Large intestine (tissue), 3 donors: ENCODE measurements around the gene EPB41L2. TPM values are rescaled to one million over a fixed set of nuclear protein-coding genes. Genes with fewer than 3 reads are reported as not detected.
"Not testable (repeated sequence)": the region's sequence is repeated elsewhere in the genome, so short reads cannot be mapped to it uniquely, and the experiment has no call there.

Source experiments
- DNase-seq, 2 donors: peaks; one replicate each; pipeline versions ENCODE4 v3.0.0 to v3.0.0-alpha.2; 2013
- H3K27ac ChIP-seq: one replicate; pipeline ENCODE4 v1.5.1; 2013; ENCODE audit warnings: low read length
- H3K27me3 ChIP-seq: 2 replicates; pipeline ENCODE4 v1.6.1; 2013; ENCODE audit warnings: low read length; ENCODE audit not compliant: control insufficient read depth, insufficient read depth
- H3K36me3 ChIP-seq: 2 replicates; pipeline ENCODE4 v1.6.1; 2013; ENCODE audit warnings: low read length; ENCODE audit not compliant: control insufficient read depth, insufficient read depth
- H3K4me1 ChIP-seq: one replicate; pipeline ENCODE4 v1.6.1; 2013; ENCODE audit warnings: low read length; ENCODE audit not compliant: control insufficient read depth, insufficient read depth
- H3K4me3 ChIP-seq: one replicate; pipeline ENCODE4 v1.5.1; 2013; ENCODE audit warnings: low read length
- H3K9me3 ChIP-seq: one replicate; pipeline ENCODE4 v1.6.1; 2013; ENCODE audit warnings: mild to moderate bottlenecking, low read depth, low read length, moderate library complexity; ENCODE audit not compliant: control insufficient read depth
- WGBS: methylation state at CpG from one replicate; pipeline ENCODE4 v1.1.5; 2013; ENCODE audit warnings: low lambda C conversion rate; ENCODE audit not compliant: insufficient coverage; 5-methylcytosine and 5-hydroxymethylcytosine counted together
- polyA plus RNA-seq: library from polyadenylated mRNA; unstranded; fragments of 120-200 nt; gene quantifications from one replicate; pipeline ENCODE4 v1.2.1, GENCODE V29; 2013

The EPB41L2 gene
- polyA plus RNA-seq, 1 donor = 75.0 TPM

GRCh38 chr6:131023834-131024504 lies 39.1 kb downstream of the EPB41L2 start:
- no peaks in the 10 kb centered on the region for H3K27me3 ChIP-seq
- no peak overlapping the region for H3K27ac ChIP-seq
- H3K9me3 ChIP-seq = no peaks in the 10 kb centered on the region
- H3K36me3 ChIP-seq = no peaks in the 10 kb centered on the region
- WGBS = 86% methylated on average over 1 of the region's 3 CpGs
- no peak for DNase-seq
- no peak overlapping the region for H3K4me3 ChIP-seq
- no peaks in the 10 kb centered on the region for H3K4me1 ChIP-seq

- no peak overlapping the region for H3K27ac ChIP-seq
- H3K27me3 ChIP-seq = no peaks in the 10 kb centered on the region
- H3K36me3 ChIP-seq = no peaks in the 10 kb centered on the region
- no peaks in the 10 kb centered on the region for H3K4me1 ChIP-seq
- H3K9me3 ChIP-seq = no peaks in the 10 kb centered on the region
- 100% methylated on average over 1 of the region's 4 CpGs for WGBS
- H3K4me3 ChIP-seq = no peak overlapping the region
- DNase-seq = no peak
These were observed 40.4 kb downstream of the EPB41L2 start for GRCh38 chr6:131022691-131023090.

- Histone ChIP-seq H3K36me3 (no peaks in the 10 kb centered on the region), H3K27me3 (no peaks in the 10 kb centered on the region), H3K4me3 (no peak overlapping the region), H3K9me3 (no peaks in the 10 kb centered on the region), H3K4me1 (no peaks in the 10 kb centered on the region), H3K27ac (no peak overlapping the region)
- 90% methylated on average over 2 of the region's 3 CpGs for WGBS
- DNase-seq = no peak
These were observed 45.1 kb downstream of the EPB41L2 start for GRCh38 chr6:131017962-131018361.

GRCh38 chr6:131015630-131016263 lies 47.3 kb downstream of the EPB41L2 start:
- Histone ChIP-seq H3K4me1 (no peaks in the 10 kb centered on the region), H3K27me3 (no peaks in the 10 kb centered on the region), H3K9me3 (no peaks in the 10 kb centered on the region), H3K27ac (no peak overlapping the region), H3K4me3 (no peak overlapping the region), H3K36me3 (no peaks in the 10 kb centered on the region)
- 75% methylated on average over 1 of the region's 3 CpGs for WGBS
- no peak for DNase-seq

GRCh38 chr6:131015025-131015591 lies 47.9 kb downstream of the EPB41L2 start:
- no peaks in the 10 kb centered on the region for H3K27me3 ChIP-seq
- WGBS = 40% methylated on average over 3 of the region's 4 CpGs
- no peaks in the 10 kb centered on the region for H3K9me3 ChIP-seq
- no peak overlapping the region for H3K4me3 ChIP-seq
- H3K4me1 ChIP-seq = no peaks in the 10 kb centered on the region
- H3K27ac ChIP-seq = no peak overlapping the region
- no peak for DNase-seq
- H3K36me3 ChIP-seq = no peaks in the 10 kb centered on the region

GRCh38 chr6:131014080-131014776 lies 48.8 kb downstream of the EPB41L2 start:
- no peaks in the 10 kb centered on the region for H3K4me1 ChIP-seq
- H3K4me3 ChIP-seq = no peak overlapping the region
- no peak overlapping the region for H3K27ac ChIP-seq
- no peaks in the 10 kb centered on the region for H3K27me3 ChIP-seq
- no peaks in the 10 kb centered on the region for H3K36me3 ChIP-seq
- WGBS = 100% methylated on average over 1 of the region's 5 CpGs
- no peaks in the 10 kb centered on the region for H3K9me3 ChIP-seq
- DNase-seq = no peak

- Histone ChIP-seq H3K27me3 (no peaks in the 10 kb centered on the region), H3K4me3 (no peak overlapping the region), H3K27ac (no peak overlapping the region), H3K36me3 (no peaks in the 10 kb centered on the region), H3K4me1 (no peaks in the 10 kb centered on the region), H3K9me3 (peaks cover under 1% of the 10 kb centered on the region)
- DNase-seq = no peak
- WGBS = no CpG with 5 or more reads among the region's 2 CpGs
These were observed 49.5 kb downstream of the EPB41L2 start for GRCh38 chr6:131013495-131013894.

- Histone ChIP-seq H3K27me3 (no peaks in the 10 kb centered on the region), H3K36me3 (no peaks in the 10 kb centered on the region), H3K9me3 (peaks cover 10% of the 10 kb centered on the region), H3K27ac (no peak overlapping the region), H3K4me3 (no peak overlapping the region), H3K4me1 (no peaks in the 10 kb centered on the region)
- no peak for DNase-seq
- 60% methylated on average over 1 of the region's 2 CpGs for WGBS
These were observed 53.3 kb downstream of the EPB41L2 start for GRCh38 chr6:131009790-131010189.

GRCh38 chr6:131008965-131009364 lies 54.1 kb downstream of the EPB41L2 start:
- WGBS = no CpG with 5 or more reads among the region's 2 CpGs
- not testable (repeated sequence) for H3K4me3 ChIP-seq, H3K27ac ChIP-seq, H3K36me3 ChIP-seq, H3K9me3 ChIP-seq, H3K27me3 ChIP-seq, DNase-seq, H3K4me1 ChIP-seq

- no CpG with 5 or more reads among the region's 5 CpGs for whole genome bisulfite sequencing
- not testable (repeated sequence) for DNase-seq, H3K9me3 ChIP-seq, H3K36me3 ChIP-seq, H3K27me3 ChIP-seq, H3K4me1 ChIP-seq, H3K4me3 ChIP-seq, H3K27ac ChIP-seq
These were observed 55.1 kb downstream of the EPB41L2 start for GRCh38 chr6:131007964-131008363.
